Muscle of leg (tissue), 11 donors: ENCODE measurements around the gene GRHL3. TPM values are rescaled to one million over a fixed set of nuclear protein-coding genes. Genes with fewer than 3 reads are reported as not detected.

Experiments used
- DNase-seq: peaks from one replicate; pipeline ENCODE4 v3.0.0; 2013
- H3K27ac ChIP-seq: one replicate; pipeline ENCODE4 v1.5.1; 2013; ENCODE audit warnings: mild to moderate bottlenecking, low read length, control low read depth
- H3K27me3 ChIP-seq: one replicate; pipeline ENCODE4 v1.6.1; 2013; ENCODE audit warnings: low read length; ENCODE audit not compliant: control insufficient read depth, insufficient read depth
- H3K36me3 ChIP-seq: one replicate; pipeline ENCODE4 v1.6.1; 2013; ENCODE audit warnings: low read length; ENCODE audit not compliant: control insufficient read depth, insufficient read depth
- H3K4me1 ChIP-seq: one replicate; pipeline ENCODE4 v1.6.1; 2013; ENCODE audit warnings: low read length; ENCODE audit not compliant: control insufficient read depth, insufficient read depth
- H3K4me3 ChIP-seq: one replicate; pipeline ENCODE4 v1.5.1; 2013; ENCODE audit warnings: low read length, control low read depth
- H3K9me3 ChIP-seq: replicated peaks from 2 replicates; pipeline ENCODE4 v1.6.1; 2013; ENCODE audit warnings: low read depth, low read length; ENCODE audit not compliant: control insufficient read depth
- WGBS: methylation state at CpG from one replicate; pipeline ENCODE4 v1.1.5; 2013; ENCODE audit warnings: missing lambda C conversion rate; ENCODE audit not compliant: insufficient coverage; 5-methylcytosine and 5-hydroxymethylcytosine counted together
- polyA plus RNA-seq, 8 donors: library from polyadenylated mRNA; unstranded; fragments of 120-200 nt; gene quantifications; one replicate each; pipeline versions ENCODE4 v1.2.1 to v1.2.3, GENCODE V29; 2013; ENCODE audit warnings: inconsistent platforms in 1 of 8, low replicate concordance in 1 of 8; ENCODE audit not compliant: insufficient read length in 8 of 8, insufficient read depth in 1 of 8
- total RNA-seq: library from RNA; stranded (reverse); fragments of 120-200 nt; gene quantifications from one replicate; pipeline ENCODE4 v1.2.4, GENCODE V29; 2013

GRHL3 gene
- total and polyA plus RNA-seq, 9 donors = 0.05 to 7.7 (median 0.10) TPM; not detected in 2

- peaks cover 18% of the 10 kb centered on the region for H3K4me1 ChIP-seq
- WGBS = 100% methylated on average over 2 of the region's 9 CpGs
- no peaks in the 10 kb centered on the region for H3K9me3 ChIP-seq
- no peak overlapping the region for H3K4me3 ChIP-seq
- H3K27ac ChIP-seq = no peak overlapping the region
- H3K27me3 ChIP-seq = no peaks in the 10 kb centered on the region
- H3K36me3 ChIP-seq = no peaks in the 10 kb centered on the region
- DNase-seq = no peak
These were observed 26.3 kb upstream of the GRHL3 start for GRCh38 chr1:24292887-24293286.

DNA sequence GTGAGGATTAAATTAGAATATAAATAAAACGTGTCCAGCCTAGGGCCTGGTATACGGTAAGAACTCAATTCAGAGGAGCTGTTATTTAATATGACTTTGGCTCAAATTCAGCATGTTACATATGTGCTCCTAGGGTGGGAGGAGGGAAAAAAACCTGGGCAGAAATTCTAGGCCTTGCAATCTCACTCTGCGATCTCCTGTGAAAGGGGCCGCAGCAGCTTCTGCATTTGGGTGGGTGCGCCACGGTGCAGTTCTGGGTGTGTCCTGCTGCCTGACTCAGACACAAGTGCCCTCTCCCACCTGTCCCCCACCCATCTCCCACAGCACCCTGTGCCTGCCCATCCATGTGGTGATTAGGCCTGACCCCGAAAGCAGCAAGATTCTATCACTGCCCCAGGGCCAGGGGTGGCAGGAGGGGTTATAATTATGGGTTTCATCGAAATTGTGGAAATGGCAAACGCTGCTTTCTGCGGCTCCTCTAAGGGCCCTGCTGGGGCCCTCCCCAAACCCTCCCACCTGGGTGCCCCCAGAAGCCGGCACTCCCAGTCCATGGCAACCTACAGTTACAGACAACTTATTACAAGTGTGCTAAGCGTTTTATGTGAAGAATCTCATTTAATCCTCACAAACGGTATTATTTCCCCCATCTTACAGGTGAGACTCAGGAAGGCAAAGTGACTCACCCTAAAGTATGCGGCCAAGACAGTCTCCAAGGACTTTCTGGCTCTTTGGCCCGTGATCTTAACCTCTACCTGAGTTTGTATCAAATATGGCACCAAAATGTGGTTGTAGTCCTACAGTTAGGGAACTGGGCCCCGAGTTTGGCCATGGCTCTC lies 25.5 kb upstream of the GRHL3 start:
- no peak for DNase-seq
- Histone ChIP-seq H3K27me3 (no peaks in the 10 kb centered on the region), H3K4me1 (peaks cover 18% of the 10 kb centered on the region), H3K4me3 (no peak overlapping the region), H3K36me3 (no peaks in the 10 kb centered on the region), H3K27ac (no peak overlapping the region), H3K9me3 (no peaks in the 10 kb centered on the region)
- 57% methylated on average over 9 of the region's 16 CpGs for WGBS

GRCh38 chr1:24294228-24294672 lies 24.9 kb upstream of the GRHL3 start:
- H3K36me3 ChIP-seq = no peaks in the 10 kb centered on the region
- H3K4me3 ChIP-seq = no peak overlapping the region
- H3K27ac ChIP-seq = no peak overlapping the region
- 0% methylated on average over 1 of the region's 9 CpGs for WGBS
- no peak for DNase-seq
- no peaks in the 10 kb centered on the region for H3K9me3 ChIP-seq
- H3K4me1 ChIP-seq = peaks cover 14% of the 10 kb centered on the region
- H3K27me3 ChIP-seq = no peaks in the 10 kb centered on the region

GRCh38 chr1:24294716-24295371 lies 24.3 kb upstream of the GRHL3 start:
- WGBS = 31% methylated on average over 3 of the region's 9 CpGs
- Histone ChIP-seq H3K36me3 (no peaks in the 10 kb centered on the region), H3K27me3 (no peaks in the 10 kb centered on the region), H3K4me1 (peaks cover 13% of the 10 kb centered on the region), H3K9me3 (no peaks in the 10 kb centered on the region), H3K27ac (no peak overlapping the region), H3K4me3 (no peak overlapping the region)
- no peak for DNase-seq

DNA sequence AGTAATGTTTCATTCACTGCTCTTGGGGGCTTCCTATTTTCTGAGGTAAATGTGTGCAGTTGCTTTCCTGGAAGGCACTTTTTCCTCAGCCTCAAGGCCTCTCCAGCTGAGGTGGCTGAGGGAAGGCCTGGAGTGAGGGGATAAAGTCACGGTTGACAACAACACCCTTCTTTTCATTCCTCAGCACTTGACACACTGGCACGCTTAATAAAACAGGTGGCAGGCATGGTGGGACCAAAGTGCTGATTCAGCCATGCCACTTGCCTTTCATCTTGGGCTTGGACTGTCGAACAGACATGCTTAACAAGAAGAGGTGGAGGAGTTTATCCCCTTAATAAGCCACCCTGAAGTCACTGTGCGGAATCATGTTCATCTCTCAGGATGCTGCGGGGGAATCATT lies 23.6 kb upstream of the GRHL3 start:
- Histone ChIP-seq H3K4me1 (peaks cover 10% of the 10 kb centered on the region), H3K36me3 (no peaks in the 10 kb centered on the region), H3K27ac (peak overlapping the region; percentile 59), H3K4me3 (no peak overlapping the region), H3K27me3 (no peaks in the 10 kb centered on the region), H3K9me3 (no peaks in the 10 kb centered on the region)
- peak; percentile 50 for DNase-seq
- WGBS = no CpG with 5 or more reads among the region's 5 CpGs

GRCh38 chr1:24297187-24297851 lies 21.8 kb upstream of the GRHL3 start:
- Histone ChIP-seq H3K9me3 (no peaks in the 10 kb centered on the region), H3K4me1 (peaks cover 15% of the 10 kb centered on the region), H3K36me3 (no peaks in the 10 kb centered on the region), H3K27ac (no peak overlapping the region), H3K27me3 (no peaks in the 10 kb centered on the region), H3K4me3 (no peak overlapping the region)
- no peak for DNase-seq
- WGBS = 63% methylated on average over 2 of the region's 5 CpGs

DNA sequence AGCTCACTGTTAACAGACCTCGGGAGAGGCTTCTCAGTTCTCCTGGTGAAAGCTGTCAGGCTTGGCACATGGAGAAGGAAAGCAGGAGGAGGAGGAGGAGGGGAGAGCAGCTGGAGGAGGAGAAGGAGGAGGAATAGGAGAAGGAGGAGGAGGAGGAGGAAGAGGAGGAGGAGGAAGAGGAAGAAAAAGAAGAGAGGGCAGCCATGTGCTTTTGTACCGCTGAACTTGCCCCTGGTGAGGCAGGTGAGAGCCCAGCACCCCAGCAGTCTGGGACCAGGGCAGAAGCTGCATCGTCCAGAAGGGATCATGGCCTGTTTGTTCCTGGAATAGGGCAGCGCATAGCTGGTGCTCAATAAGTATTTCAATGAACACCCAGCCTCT lies 21.3 kb upstream of the GRHL3 start:
- H3K4me1 ChIP-seq = peaks cover 15% of the 10 kb centered on the region
- no peaks in the 10 kb centered on the region for H3K27me3 ChIP-seq
- no peaks in the 10 kb centered on the region for H3K9me3 ChIP-seq
- no peaks in the 10 kb centered on the region for H3K36me3 ChIP-seq
- no peak for DNase-seq
- H3K4me3 ChIP-seq = no peak overlapping the region
- 64% methylated on average over 3 of the region's 4 CpGs for WGBS
- H3K27ac ChIP-seq = no peak overlapping the region

DNA sequence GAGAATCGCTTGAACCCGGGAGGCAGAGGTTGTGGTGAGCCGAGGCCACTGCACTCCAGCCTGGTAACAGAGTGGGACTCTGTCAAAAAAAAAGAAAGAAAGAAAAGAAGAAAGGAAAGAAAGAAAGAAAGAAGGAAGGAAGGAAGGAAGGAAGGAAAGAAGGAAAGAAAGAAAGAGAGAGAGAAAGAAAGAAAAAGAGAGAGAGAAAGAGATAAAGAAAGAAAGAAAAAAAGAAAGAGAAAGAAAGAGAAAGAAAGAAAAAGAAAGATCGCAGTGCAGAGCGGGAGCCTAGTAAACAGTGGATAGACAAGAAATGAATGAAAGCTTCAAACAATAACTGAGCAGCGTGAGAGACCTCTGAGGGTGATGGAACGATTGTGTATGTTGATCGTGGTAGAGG lies 20.6 kb upstream of the GRHL3 start:
- Histone ChIP-seq H3K4me3 (no peak overlapping the region), H3K27ac (no peak overlapping the region), H3K27me3 (no peaks in the 10 kb centered on the region), H3K36me3 (no peaks in the 10 kb centered on the region), H3K4me1 (peaks cover 15% of the 10 kb centered on the region), H3K9me3 (no peaks in the 10 kb centered on the region)
- DNase-seq = no peak
- WGBS = 86% methylated on average over 6 of the region's 8 CpGs

DNA sequence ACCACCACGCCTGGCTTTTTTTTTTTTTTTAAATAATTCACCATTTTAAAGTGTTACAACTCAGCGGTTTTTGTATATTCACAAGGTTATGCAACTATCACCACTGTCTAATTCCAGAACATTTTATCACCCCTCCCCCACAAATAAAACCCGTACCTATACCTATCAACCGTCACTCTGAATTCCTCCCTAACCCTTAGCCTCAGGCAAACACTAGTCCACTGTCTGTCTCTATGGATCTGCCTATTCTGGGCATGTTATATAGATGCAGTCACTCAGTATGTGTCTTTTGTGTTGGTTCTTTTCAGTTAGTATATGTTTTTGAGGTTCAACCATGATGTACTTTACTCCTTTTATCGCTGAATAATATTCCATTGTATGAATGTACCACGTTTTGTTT lies 19.3 kb upstream of the GRHL3 start:
- no peaks in the 10 kb centered on the region for H3K36me3 ChIP-seq
- peaks cover 12% of the 10 kb centered on the region for H3K4me1 ChIP-seq
- no peak overlapping the region for H3K4me3 ChIP-seq
- no peak for DNase-seq
- no peaks in the 10 kb centered on the region for H3K27me3 ChIP-seq
- no peaks in the 10 kb centered on the region for H3K9me3 ChIP-seq
- no peak overlapping the region for H3K27ac ChIP-seq
- 90% methylated on average over 1 of the region's 6 CpGs for WGBS
